WTC11 (cell line): ENCODE data around the gene GRM7. TPM values are rescaled to one million over a fixed set of nuclear protein-coding genes. Genes with fewer than 3 reads are reported as not detected.

ENCODE experiments used
- ATAC-seq: fragments of 200-7000 bp; cut with Tn5 transposase; 2 replicates; pipeline ENCODE4 v1.10.0; 2021; ENCODE audit warnings: mild to moderate bottlenecking, moderate library complexity
- CTCF ChIA-PET: fragments of 300-600 bp; sonication (Branson Sonifier 250); formaldehyde crosslinking; loops from one replicate; lab custom pipeline; 2021; ENCODE audit warnings: antibody characterized with exemption; lab: Charles Lee
- POLR2A ChIA-PET: fragments of 350-600 bp; sonication (Branson Sonifier 250); formaldehyde crosslinking; loops from one replicate; lab custom pipeline; 2021; ENCODE audit warnings: antibody characterized with exemption; lab: Charles Lee
- DNase-seq: peaks from one replicate; pipeline ENCODE4 v3.0.0; 2021; ENCODE audit warnings: low spot score
- H3K27ac Mint-ChIP-seq: 2 replicates; pipeline ENCODE4 v1.8.0; 2021; ENCODE audit warnings: mixed read lengths
- H3K27me3 Mint-ChIP-seq: 2 replicates; pipeline ENCODE4 v1.8.0; 2021; ENCODE audit warnings: low read depth, mild to moderate bottlenecking, moderate library complexity, mixed read lengths
- H3K36me3 Mint-ChIP-seq: 2 replicates; pipeline ENCODE4 v1.8.0; 2021; ENCODE audit warnings: mixed read lengths
- H3K4me1 Mint-ChIP-seq: 2 replicates; pipeline ENCODE4 v1.8.0; 2022; ENCODE audit warnings: mixed read lengths
- H3K4me3 Mint-ChIP-seq: 2 replicates; pipeline ENCODE4 v1.8.0; 2021; ENCODE audit warnings: mild to moderate bottlenecking, moderate library complexity, mixed read lengths
- H3K9me3 Mint-ChIP-seq: 2 replicates; pipeline ENCODE4 v1.8.0; 2021; ENCODE audit warnings: mixed read lengths
- CBFB ChIP-seq: sonication (generic); formaldehyde crosslinking; IDR thresholded peaks from 2 replicates; pipeline ENCODE4 v1.8.1; 2022; ENCODE audit warnings: mild to moderate bottlenecking, low read depth, missing genetic modification reagents
- FOXJ3 ChIP-seq: sonication (generic); formaldehyde crosslinking; IDR thresholded peaks from 2 replicates; pipeline ENCODE4 v1.9.0; 2021; ENCODE audit warnings: missing genetic modification reagents, mild to moderate bottlenecking, borderline replicate concordance
- FOXK1 ChIP-seq: sonication (generic); formaldehyde crosslinking; IDR thresholded peaks from 2 replicates; pipeline ENCODE4 v1.8.0; 2022; ENCODE audit warnings: mild to moderate bottlenecking, moderate library complexity, missing genetic modification reagents
- FOXP1 ChIP-seq: sonication (generic); formaldehyde crosslinking; IDR thresholded peaks from 2 replicates; pipeline ENCODE4 v1.8.0; 2022; ENCODE audit warnings: missing genetic modification reagents, mild to moderate bottlenecking, moderate library complexity, borderline replicate concordance
- GABPB1 ChIP-seq: sonication (generic); formaldehyde crosslinking; IDR thresholded peaks from 2 replicates; pipeline ENCODE4 v1.8.1; 2023; ENCODE audit warnings: mild to moderate bottlenecking, missing genetic modification reagents
- KAT7 ChIP-seq: sonication (generic); formaldehyde crosslinking; IDR thresholded peaks from 2 replicates; pipeline ENCODE4 v1.8.1; 2023; ENCODE audit warnings: missing genetic modification reagents, mild to moderate bottlenecking, borderline replicate concordance
- NR1H2 ChIP-seq: sonication (generic); formaldehyde crosslinking; IDR thresholded peaks from 2 replicates; pipeline ENCODE4 v1.9.0; 2021; ENCODE audit warnings: mild to moderate bottlenecking, moderate library complexity, missing genetic modification reagents
- OVOL2 ChIP-seq: fragments of 250-450 bp; sonication (Bioruptor Pico); IDR thresholded peaks from 2 replicates; pipeline ENCODE4 v1.9.0; 2021; ENCODE audit warnings: mild to moderate bottlenecking, borderline replicate concordance
- SMAD3 ChIP-seq: sonication (generic); formaldehyde crosslinking; IDR thresholded peaks from 2 replicates; pipeline ENCODE4 v1.8.0; 2022; ENCODE audit warnings: missing genetic modification reagents, mild to moderate bottlenecking, borderline replicate concordance
- TCF7 ChIP-seq: sonication (generic); formaldehyde crosslinking; IDR thresholded peaks from 2 replicates; pipeline ENCODE4 v1.8.0; 2022; ENCODE audit warnings: mild to moderate bottlenecking, low read depth, missing genetic modification reagents, moderate library complexity
- TEAD4 ChIP-seq: sonication (generic); formaldehyde crosslinking; IDR thresholded peaks from 2 replicates; pipeline ENCODE4 v1.8.0; 2022; ENCODE audit warnings: mild to moderate bottlenecking, missing genetic modification reagents
- ZNF263 ChIP-seq: sonication (generic); formaldehyde crosslinking; IDR thresholded peaks from 2 replicates; pipeline ENCODE4 v1.8.1; 2022; ENCODE audit warnings: low read depth, mild to moderate bottlenecking, moderate library complexity, missing genetic modification reagents
- ZNF671 ChIP-seq: fragments of 250-450 bp; sonication (Bioruptor Pico); IDR thresholded peaks from 2 replicates; pipeline ENCODE4 v1.8.0; 2021; ENCODE audit warnings: mild to moderate bottlenecking
- total RNA-seq: library from RNA; stranded (reverse); gene quantifications from 3 replicates; pipeline ENCODE4 v1.2.3, GENCODE V29; 2021
- TF ChIP-seq, protein P1 (sequence below): fragments of 250-450 bp; sonication (Bioruptor Pico); IDR thresholded peaks from 2 replicates; pipeline ENCODE4 v2.1.2; 2022; ENCODE audit warnings: mild to moderate bottlenecking, moderate library complexity
- TF ChIP-seq, protein P2 (sequence below): sonication (generic); formaldehyde crosslinking; IDR thresholded peaks from 2 replicates; pipeline ENCODE4 v1.8.1; 2023; ENCODE audit warnings: mild to moderate bottlenecking, missing genetic modification reagents
- TF ChIP-seq, protein P3 (sequence below): sonication (generic); formaldehyde crosslinking; IDR thresholded peaks from 2 replicates; pipeline ENCODE4 v1.8.0; 2023; ENCODE audit warnings: missing genetic modification reagents, mild to moderate bottlenecking, borderline replicate concordance
- TF ChIP-seq, protein P4 (sequence below): sonication (generic); formaldehyde crosslinking; IDR thresholded peaks from 2 replicates; pipeline ENCODE4 v1.8.0; 2023; ENCODE audit warnings: missing genetic modification reagents
- TF ChIP-seq, protein P5 (sequence below): sonication (generic); formaldehyde crosslinking; IDR thresholded peaks from 2 replicates; pipeline ENCODE4 v1.8.1; 2023; ENCODE audit warnings: mild to moderate bottlenecking, moderate library complexity, missing genetic modification reagents
- TF ChIP-seq, protein P6 (sequence below): sonication (generic); formaldehyde crosslinking; conservative IDR thresholded peaks from 2 replicates; pipeline ENCODE4 v1.8.1; 2022; ENCODE audit warnings: mild to moderate bottlenecking, missing genetic modification reagents
- TF ChIP-seq, protein P7 (sequence below): sonication (generic); formaldehyde crosslinking; IDR thresholded peaks from 2 replicates; pipeline ENCODE4 v1.8.1; 2022; ENCODE audit warnings: missing genetic modification reagents, borderline replicate concordance
- TF ChIP-seq, protein P8 (sequence below): fragments of 200-600 bp; IDR thresholded peaks from 2 replicates; pipeline ENCODE4 v1.8.0; 2022; ENCODE audit warnings: antibody characterized with exemption

The GRM7 gene
- total RNA-seq, 1 experiment from 2014 or later: 0.42 TPM

DNA sequence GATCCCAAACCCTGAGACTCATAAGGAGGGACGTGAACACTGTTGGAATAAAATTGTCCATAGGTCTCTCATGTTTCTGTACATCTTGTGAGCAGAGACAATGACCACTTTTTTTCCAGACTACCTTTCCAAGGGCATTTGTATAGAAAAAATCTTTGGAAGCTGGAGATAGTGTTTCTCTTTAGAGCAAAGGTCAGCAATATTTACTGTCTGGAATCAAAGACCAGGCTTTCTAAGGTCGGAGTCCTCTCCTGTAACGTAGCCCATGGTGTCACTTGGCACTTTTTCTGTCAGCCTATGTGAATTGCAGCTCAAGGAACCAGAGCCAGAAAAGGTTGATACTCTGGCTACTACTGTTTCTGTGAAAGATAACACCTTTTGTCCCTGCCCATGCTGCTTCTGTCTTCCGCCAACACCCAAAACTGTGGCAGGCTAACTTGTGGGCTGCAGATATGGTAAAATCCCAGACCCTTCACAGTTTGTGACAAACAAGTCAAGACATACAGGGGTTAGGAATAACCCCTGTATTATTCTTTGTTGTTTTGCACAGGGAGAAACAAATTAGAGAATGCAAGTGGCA is 578.3 kb downstream of the GRM7 start:
- peaks cover 3% of the 10 kb centered on the region for H3K4me1 Mint-ChIP-seq
- no peak for ATAC-seq
- no peak overlapping the region for H3K4me3 Mint-ChIP-seq

DNA sequence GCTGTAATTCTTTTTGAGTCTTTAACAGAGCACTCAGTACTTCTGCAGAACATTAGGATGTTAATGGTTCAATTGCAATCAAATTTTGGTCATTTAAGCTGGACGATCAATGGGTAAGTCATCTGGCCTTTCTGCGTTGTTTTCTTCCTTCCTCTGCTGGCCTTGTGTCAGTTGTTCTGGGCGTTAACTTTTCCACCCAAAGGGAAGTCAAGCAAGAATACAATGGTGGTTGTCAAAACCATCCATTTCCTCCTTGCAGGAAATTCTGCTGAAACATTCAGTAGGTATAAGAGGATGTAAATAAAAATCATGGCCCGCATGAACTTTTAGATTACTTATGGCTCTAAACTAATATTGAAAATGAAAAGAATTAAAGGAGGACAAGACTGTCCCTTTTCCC is 584.0 kb downstream of the GRM7 start:
- ATAC-seq (no peak), DNase-seq (no peak)
- H3K9me3 Mint-ChIP-seq: peaks cover 4% of the 10 kb centered on the region
- H3K4me1 Mint-ChIP-seq: no peaks in the 10 kb centered on the region; the same call in 1 of the 2 replicates
- ChIA-PET POLR2A (no interaction called here), CTCF (no interaction called here)
- H3K4me3 Mint-ChIP-seq: no peak overlapping the region
- no peak overlapping the region for H3K27ac Mint-ChIP-seq
- no peaks in the 10 kb centered on the region for H3K36me3 Mint-ChIP-seq
- H3K27me3 Mint-ChIP-seq: no peaks in the 10 kb centered on the region
- TF ChIP-seq TEAD4 (CRISPR knock-in tag) (no peak), CBFB (CRISPR knock-in tag) (no peak), KAT7 (CRISPR knock-in tag) (no peak), GABPB1 (CRISPR knock-in tag) (no peak)
- TF ChIP-seq, protein P1, sequence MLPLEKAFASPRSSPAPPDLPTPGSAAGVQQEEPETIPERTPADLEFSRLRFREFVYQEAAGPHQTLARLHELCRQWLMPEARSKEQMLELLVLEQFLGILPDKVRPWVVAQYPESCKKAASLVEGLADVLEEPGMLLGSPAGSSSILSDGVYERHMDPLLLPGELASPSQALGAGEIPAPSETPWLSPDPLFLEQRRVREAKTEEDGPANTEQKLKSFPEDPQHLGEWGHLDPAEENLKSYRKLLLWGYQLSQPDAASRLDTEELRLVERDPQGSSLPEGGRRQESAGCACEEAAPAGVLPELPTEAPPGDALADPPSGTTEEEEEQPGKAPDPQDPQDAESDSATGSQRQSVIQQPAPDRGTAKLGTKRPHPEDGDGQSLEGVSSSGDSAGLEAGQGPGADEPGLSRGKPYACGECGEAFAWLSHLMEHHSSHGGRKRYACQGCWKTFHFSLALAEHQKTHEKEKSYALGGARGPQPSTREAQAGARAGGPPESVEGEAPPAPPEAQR (CRISPR knock-in tag): no peak
- TF ChIP-seq, protein P2, sequence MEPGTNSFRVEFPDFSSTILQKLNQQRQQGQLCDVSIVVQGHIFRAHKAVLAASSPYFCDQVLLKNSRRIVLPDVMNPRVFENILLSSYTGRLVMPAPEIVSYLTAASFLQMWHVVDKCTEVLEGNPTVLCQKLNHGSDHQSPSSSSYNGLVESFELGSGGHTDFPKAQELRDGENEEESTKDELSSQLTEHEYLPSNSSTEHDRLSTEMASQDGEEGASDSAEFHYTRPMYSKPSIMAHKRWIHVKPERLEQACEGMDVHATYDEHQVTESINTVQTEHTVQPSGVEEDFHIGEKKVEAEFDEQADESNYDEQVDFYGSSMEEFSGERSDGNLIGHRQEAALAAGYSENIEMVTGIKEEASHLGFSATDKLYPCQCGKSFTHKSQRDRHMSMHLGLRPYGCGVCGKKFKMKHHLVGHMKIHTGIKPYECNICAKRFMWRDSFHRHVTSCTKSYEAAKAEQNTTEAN (CRISPR knock-in tag): no peak
- TF ChIP-seq, protein P3, sequence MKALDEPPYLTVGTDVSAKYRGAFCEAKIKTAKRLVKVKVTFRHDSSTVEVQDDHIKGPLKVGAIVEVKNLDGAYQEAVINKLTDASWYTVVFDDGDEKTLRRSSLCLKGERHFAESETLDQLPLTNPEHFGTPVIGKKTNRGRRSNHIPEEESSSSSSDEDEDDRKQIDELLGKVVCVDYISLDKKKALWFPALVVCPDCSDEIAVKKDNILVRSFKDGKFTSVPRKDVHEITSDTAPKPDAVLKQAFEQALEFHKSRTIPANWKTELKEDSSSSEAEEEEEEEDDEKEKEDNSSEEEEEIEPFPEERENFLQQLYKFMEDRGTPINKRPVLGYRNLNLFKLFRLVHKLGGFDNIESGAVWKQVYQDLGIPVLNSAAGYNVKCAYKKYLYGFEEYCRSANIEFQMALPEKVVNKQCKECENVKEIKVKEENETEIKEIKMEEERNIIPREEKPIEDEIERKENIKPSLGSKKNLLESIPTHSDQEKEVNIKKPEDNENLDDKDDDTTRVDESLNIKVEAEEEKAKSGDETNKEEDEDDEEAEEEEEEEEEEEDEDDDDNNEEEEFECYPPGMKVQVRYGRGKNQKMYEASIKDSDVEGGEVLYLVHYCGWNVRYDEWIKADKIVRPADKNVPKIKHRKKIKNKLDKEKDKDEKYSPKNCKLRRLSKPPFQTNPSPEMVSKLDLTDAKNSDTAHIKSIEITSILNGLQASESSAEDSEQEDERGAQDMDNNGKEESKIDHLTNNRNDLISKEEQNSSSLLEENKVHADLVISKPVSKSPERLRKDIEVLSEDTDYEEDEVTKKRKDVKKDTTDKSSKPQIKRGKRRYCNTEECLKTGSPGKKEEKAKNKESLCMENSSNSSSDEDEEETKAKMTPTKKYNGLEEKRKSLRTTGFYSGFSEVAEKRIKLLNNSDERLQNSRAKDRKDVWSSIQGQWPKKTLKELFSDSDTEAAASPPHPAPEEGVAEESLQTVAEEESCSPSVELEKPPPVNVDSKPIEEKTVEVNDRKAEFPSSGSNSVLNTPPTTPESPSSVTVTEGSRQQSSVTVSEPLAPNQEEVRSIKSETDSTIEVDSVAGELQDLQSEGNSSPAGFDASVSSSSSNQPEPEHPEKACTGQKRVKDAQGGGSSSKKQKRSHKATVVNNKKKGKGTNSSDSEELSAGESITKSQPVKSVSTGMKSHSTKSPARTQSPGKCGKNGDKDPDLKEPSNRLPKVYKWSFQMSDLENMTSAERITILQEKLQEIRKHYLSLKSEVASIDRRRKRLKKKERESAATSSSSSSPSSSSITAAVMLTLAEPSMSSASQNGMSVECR: no peak
- TF ChIP-seq, protein P4, sequence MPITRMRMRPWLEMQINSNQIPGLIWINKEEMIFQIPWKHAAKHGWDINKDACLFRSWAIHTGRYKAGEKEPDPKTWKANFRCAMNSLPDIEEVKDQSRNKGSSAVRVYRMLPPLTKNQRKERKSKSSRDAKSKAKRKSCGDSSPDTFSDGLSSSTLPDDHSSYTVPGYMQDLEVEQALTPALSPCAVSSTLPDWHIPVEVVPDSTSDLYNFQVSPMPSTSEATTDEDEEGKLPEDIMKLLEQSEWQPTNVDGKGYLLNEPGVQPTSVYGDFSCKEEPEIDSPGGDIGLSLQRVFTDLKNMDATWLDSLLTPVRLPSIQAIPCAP (CRISPR knock-in tag): no peak
- TF ChIP-seq, protein P5, sequence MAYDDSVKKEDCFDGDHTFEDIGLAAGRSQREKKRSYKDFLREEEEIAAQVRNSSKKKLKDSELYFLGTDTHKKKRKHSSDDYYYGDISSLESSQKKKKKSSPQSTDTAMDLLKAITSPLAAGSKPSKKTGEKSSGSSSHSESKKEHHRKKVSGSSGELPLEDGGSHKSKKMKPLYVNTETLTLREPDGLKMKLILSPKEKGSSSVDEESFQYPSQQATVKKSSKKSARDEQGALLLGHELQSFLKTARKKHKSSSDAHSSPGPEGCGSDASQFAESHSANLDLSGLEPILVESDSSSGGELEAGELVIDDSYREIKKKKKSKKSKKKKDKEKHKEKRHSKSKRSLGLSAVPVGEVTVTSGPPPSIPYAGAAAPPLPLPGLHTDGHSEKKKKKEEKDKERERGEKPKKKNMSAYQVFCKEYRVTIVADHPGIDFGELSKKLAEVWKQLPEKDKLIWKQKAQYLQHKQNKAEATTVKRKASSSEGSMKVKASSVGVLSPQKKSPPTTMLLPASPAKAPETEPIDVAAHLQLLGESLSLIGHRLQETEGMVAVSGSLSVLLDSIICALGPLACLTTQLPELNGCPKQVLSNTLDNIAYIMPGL (CRISPR knock-in tag): no peak

More for the DNA sequence above, 578.3 kb downstream of the GRM7 start:
- TF ChIP-seq, protein P6, sequence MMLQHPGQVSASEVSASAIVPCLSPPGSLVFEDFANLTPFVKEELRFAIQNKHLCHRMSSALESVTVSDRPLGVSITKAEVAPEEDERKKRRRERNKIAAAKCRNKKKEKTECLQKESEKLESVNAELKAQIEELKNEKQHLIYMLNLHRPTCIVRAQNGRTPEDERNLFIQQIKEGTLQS (CRISPR knock-in tag): no peak
- TF ChIP-seq FOXP1 (CRISPR knock-in tag) (no peak), OVOL2 (no peak), GABPB1 (CRISPR knock-in tag) (no peak), SMAD3 (CRISPR knock-in tag) (no peak), ZNF263 (CRISPR knock-in tag) (no peak), FOXJ3 (CRISPR knock-in tag) (no peak), TCF7 (no peak), NR1H2 (CRISPR knock-in tag) (no peak), FOXK1 (CRISPR knock-in tag) (no peak), ZNF671 (CRISPR knock-in tag) (no peak)
- TF ChIP-seq, protein P1 (CRISPR knock-in tag): no peak
- TF ChIP-seq, protein P7, sequence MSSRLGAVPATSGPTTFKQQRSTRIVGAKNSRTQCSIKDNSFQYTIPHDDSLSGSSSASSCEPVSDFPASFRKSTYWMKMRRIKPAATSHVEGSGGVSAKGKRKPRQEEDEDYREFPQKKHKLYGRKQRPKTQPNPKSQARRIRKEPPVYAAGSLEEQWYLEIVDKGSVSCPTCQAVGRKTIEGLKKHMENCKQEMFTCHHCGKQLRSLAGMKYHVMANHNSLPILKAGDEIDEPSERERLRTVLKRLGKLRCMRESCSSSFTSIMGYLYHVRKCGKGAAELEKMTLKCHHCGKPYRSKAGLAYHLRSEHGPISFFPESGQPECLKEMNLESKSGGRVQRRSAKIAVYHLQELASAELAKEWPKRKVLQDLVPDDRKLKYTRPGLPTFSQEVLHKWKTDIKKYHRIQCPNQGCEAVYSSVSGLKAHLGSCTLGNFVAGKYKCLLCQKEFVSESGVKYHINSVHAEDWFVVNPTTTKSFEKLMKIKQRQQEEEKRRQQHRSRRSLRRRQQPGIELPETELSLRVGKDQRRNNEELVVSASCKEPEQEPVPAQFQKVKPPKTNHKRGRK (CRISPR knock-in tag): no peak
- TF ChIP-seq, protein P8, sequence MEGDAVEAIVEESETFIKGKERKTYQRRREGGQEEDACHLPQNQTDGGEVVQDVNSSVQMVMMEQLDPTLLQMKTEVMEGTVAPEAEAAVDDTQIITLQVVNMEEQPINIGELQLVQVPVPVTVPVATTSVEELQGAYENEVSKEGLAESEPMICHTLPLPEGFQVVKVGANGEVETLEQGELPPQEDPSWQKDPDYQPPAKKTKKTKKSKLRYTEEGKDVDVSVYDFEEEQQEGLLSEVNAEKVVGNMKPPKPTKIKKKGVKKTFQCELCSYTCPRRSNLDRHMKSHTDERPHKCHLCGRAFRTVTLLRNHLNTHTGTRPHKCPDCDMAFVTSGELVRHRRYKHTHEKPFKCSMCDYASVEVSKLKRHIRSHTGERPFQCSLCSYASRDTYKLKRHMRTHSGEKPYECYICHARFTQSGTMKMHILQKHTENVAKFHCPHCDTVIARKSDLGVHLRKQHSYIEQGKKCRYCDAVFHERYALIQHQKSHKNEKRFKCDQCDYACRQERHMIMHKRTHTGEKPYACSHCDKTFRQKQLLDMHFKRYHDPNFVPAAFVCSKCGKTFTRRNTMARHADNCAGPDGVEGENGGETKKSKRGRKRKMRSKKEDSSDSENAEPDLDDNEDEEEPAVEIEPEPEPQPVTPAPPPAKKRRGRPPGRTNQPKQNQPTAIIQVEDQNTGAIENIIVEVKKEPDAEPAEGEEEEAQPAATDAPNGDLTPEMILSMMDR: no peak
- TF ChIP-seq, all 79 proteins: peak for 0
- POLR2A ChIA-PET: no interaction called here
- no peak for DNase-seq
- H3K27ac Mint-ChIP-seq: no peak overlapping the region
- H3K27me3 Mint-ChIP-seq: no peaks in the 10 kb centered on the region
- peaks cover 3% of the 10 kb centered on the region; the same call in 1 of the 2 replicates for H3K9me3 Mint-ChIP-seq
- H3K36me3 Mint-ChIP-seq: no peaks in the 10 kb centered on the region
- CTCF ChIA-PET: no interaction called here
